Glutamatergic neuron (in vitro differentiated cells): ENCODE data around the gene OSBPL6. TPM values are rescaled to one million over a fixed set of nuclear protein-coding genes. Genes with fewer than 3 reads are reported as not detected.
"Not testable (repeated sequence)": the region's sequence is repeated elsewhere in the genome, so short reads cannot be mapped to it uniquely, and the experiment has no call there.

Source experiments
- DNase-seq: peaks from one replicate; pipeline ENCODE4 v3.0.0; 2022
- H3K27ac Mint-ChIP-seq: one replicate; pipeline ENCODE4 v1.8.0; 2020; ENCODE audit warnings: mild to moderate bottlenecking, mixed read lengths, inconsistent platforms; ENCODE audit not compliant: unreplicated experiment
- H3K27me3 Mint-ChIP-seq: one replicate; pipeline ENCODE4 v1.8.0; 2020; ENCODE audit warnings: mild to moderate bottlenecking, moderate library complexity, mixed read lengths, inconsistent platforms; ENCODE audit not compliant: unreplicated experiment
- H3K36me3 Mint-ChIP-seq: one replicate; pipeline ENCODE4 v1.8.0; 2020; ENCODE audit warnings: mild to moderate bottlenecking, mixed read lengths, inconsistent platforms; ENCODE audit not compliant: unreplicated experiment
- H3K4me1 Mint-ChIP-seq: one replicate; pipeline ENCODE4 v1.8.0; 2020; ENCODE audit warnings: mild to moderate bottlenecking, low read depth, mixed read lengths, inconsistent platforms; ENCODE audit not compliant: unreplicated experiment
- H3K4me3 Mint-ChIP-seq: one replicate; pipeline ENCODE4 v1.8.0; 2020; ENCODE audit warnings: mild to moderate bottlenecking, mixed read lengths, inconsistent platforms; ENCODE audit not compliant: unreplicated experiment
- H3K9me3 Mint-ChIP-seq: one replicate; pipeline ENCODE4 v1.8.0; 2020; ENCODE audit warnings: mild to moderate bottlenecking, moderate library complexity, mixed read lengths, inconsistent platforms; ENCODE audit not compliant: unreplicated experiment
- total RNA-seq: library from RNA; stranded (reverse); fragmentation: NEBNext Ultra II Directional; extraction: Animal tissue kit (Norgen Biotek cat#: 25700); gene quantifications from one replicate; pipeline ENCODE4 v1.2.1, GENCODE V29; 2021; ENCODE audit not compliant: unreplicated experiment
- TF ChIP-seq, protein P1 (sequence below): fragments of 200-600 bp; sonication (generic); IDR thresholded peaks from one replicate; pipeline ENCODE4 v1.5.0; 2021; ENCODE audit not compliant: partially characterized antibody, unreplicated experiment

The OSBPL6 gene
- total RNA-seq, 1 donor from 2014 or later = 14.4 TPM

DNA sequence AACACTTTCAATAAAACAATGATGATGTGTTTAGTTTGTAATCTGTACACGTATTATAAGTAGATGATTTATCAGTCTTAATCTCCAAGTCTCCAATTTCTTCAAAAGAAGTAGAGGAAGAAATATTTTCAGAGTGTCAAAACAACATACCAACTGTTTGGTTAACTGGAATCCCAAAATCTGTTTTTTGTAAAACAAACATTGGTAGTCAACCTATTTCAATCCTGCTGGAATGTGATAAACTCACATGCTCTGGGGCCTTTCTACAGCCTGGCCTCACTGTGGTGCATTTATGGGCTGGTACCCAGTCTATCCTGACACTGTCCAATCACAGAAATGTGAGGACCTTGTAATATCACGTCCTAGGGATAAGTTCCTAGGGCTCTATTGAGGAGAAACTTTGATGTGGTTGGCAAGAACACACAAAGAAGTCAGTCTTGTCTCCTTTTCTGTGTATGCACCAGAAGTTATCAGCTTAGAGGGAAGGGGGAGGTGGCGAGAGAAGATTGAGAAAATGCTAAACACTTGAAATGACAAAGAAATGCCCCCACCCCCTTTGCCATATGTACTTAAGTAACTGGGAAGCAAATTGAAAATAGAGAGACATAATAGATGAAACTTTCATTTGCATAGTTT, 209.5 kb downstream of the OSBPL6 start:
- Mint-ChIP-seq H3K27me3 (peaks cover 8% of the 10 kb centered on the region), H3K27ac (peak overlapping the region; percentile 96), H3K4me3 (peak overlapping the region; percentile 44), H3K4me1 (peaks cover 17% of the 10 kb centered on the region), H3K36me3 (no peaks in the 10 kb centered on the region), H3K9me3 (peaks cover 11% of the 10 kb centered on the region)
- TF ChIP-seq, protein P1, sequence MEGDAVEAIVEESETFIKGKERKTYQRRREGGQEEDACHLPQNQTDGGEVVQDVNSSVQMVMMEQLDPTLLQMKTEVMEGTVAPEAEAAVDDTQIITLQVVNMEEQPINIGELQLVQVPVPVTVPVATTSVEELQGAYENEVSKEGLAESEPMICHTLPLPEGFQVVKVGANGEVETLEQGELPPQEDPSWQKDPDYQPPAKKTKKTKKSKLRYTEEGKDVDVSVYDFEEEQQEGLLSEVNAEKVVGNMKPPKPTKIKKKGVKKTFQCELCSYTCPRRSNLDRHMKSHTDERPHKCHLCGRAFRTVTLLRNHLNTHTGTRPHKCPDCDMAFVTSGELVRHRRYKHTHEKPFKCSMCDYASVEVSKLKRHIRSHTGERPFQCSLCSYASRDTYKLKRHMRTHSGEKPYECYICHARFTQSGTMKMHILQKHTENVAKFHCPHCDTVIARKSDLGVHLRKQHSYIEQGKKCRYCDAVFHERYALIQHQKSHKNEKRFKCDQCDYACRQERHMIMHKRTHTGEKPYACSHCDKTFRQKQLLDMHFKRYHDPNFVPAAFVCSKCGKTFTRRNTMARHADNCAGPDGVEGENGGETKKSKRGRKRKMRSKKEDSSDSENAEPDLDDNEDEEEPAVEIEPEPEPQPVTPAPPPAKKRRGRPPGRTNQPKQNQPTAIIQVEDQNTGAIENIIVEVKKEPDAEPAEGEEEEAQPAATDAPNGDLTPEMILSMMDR = no peak
- DNase-seq = no peak

DNA sequence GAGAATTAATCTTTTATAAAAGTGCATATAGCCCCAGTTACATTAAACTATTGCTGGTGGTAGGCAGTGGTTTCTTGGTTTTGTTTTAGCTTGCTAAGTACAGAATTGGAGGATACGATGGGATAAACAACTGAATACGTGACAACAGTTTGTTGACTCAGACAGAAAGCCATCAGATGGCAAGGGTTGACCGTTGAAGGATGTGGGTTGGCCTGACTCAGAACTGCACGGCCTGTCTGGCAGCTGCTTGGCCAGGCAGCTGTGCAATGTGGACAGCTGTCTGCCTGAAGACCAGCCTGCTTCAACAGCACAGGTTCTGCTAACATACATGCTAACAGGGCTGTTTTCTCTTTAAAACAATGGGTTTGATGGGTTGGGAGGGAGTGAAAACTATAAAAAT, 210.1 kb downstream of the OSBPL6 start:
- Mint-ChIP-seq H3K4me1 (peaks cover 17% of the 10 kb centered on the region), H3K27me3 (peaks cover 8% of the 10 kb centered on the region), H3K36me3 (no peaks in the 10 kb centered on the region), H3K9me3 (peaks cover 11% of the 10 kb centered on the region), H3K4me3 (peak overlapping the region; percentile 67), H3K27ac (peak overlapping the region; percentile 96)
- TF ChIP-seq, protein P1 = no peak
- peak; percentile 58 for DNase-seq

DNA sequence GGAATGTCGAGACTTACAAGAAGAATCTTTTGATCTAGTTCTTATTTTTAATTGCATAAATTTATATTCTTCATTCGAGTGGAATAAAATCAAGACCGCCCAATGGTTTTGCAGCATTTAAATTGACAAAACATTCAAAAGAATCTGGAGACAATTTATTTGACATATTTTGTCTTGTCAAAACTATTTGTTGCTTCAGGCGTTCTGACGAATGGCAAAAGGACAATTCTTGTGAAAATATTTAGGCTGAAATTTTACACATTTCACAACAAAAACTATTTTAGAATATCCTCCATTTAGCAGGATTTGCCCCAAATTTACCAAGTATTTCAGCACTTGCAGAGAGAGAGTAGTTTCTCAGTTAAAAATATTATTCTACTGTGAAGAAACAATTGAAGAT, 214.9 kb downstream of the OSBPL6 start:
- TF ChIP-seq, protein P1 = no peak
- peaks cover 7% of the 10 kb centered on the region for H3K4me1 Mint-ChIP-seq
- no peak for DNase-seq
- H3K36me3 Mint-ChIP-seq = no peaks in the 10 kb centered on the region
- peaks cover 12% of the 10 kb centered on the region for H3K9me3 Mint-ChIP-seq
- peaks cover 4% of the 10 kb centered on the region for H3K27me3 Mint-ChIP-seq
- no peak overlapping the region for H3K4me3 Mint-ChIP-seq
- H3K27ac Mint-ChIP-seq = no peak overlapping the region

DNA sequence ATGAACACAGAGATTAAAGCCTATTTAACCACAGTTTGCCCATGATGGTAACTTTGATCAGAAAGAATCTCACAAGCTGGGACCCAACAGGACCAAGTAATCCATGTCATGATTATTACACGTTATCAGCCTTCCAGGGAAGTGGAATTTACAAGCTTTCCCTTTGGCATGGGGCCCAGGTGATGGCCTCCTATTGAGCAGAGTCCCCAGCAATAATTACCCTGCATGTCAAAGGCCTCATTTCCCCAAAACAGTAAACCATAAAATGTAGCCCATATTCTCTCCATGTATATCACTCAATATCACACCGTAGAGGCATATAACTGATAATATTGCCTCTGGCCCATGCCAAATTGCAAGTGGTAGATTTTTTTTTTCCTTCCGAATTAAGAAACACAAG, 217.7 kb downstream of the OSBPL6 start:
- Mint-ChIP-seq H3K4me3 (no peak overlapping the region), H3K4me1 (peaks cover 6% of the 10 kb centered on the region), H3K9me3 (peaks cover 9% of the 10 kb centered on the region), H3K27me3 (no peaks in the 10 kb centered on the region), H3K36me3 (no peaks in the 10 kb centered on the region), H3K27ac (no peak overlapping the region)
- no peak for DNase-seq
- TF ChIP-seq, protein P1 = no peak

DNA sequence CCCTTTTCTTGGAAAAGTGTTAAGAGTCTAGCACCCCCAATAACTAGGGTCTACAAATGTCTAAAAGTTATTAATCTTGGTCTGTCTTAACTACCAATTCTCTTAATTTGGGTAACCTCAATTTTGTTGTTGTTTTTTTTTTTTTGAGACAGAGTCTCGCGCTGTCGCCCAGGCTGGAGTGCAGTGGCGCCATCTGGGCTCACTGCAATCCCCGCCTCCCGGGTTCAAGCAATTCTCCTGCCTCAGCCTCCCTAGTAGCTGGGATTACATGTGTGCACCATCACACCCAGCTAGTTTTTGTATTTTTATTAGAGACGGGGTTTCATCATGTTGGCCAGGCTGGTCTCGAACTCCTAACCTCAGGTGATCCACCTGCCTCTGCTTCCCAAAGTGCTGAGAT, 218.1 kb downstream of the OSBPL6 start:
- H3K27me3 Mint-ChIP-seq, H3K27ac Mint-ChIP-seq, H3K36me3 Mint-ChIP-seq, DNase-seq, H3K4me1 Mint-ChIP-seq, H3K9me3 Mint-ChIP-seq: not testable (repeated sequence)
- peak overlapping the region; percentile 97 for H3K4me3 Mint-ChIP-seq
